Activated CD4-positive, alpha-beta T cell treated with anti-CD3 and anti-CD28 coated beads, Interleukin-2, amount 50 U/mL, for 24 hours (primary cell): ENCODE data around the gene RPL19.

Experiments used
- DNase-seq, 2 donors: peaks; one replicate each; pipeline ENCODE4 v3.0.0-alpha.2; 2020; ENCODE audit warnings: low read depth in 1 of 2, low spot score in 1 of 2

RPL19 gene

GRCh38 chr17:39171933-39172332 is 28.1 kb upstream of the RPL19 start:
- DNase-seq, result no peak

GRCh38 chr17:39173080-39173479 is 27.0 kb upstream of the RPL19 start:
- no peak for DNase-seq

DNA sequence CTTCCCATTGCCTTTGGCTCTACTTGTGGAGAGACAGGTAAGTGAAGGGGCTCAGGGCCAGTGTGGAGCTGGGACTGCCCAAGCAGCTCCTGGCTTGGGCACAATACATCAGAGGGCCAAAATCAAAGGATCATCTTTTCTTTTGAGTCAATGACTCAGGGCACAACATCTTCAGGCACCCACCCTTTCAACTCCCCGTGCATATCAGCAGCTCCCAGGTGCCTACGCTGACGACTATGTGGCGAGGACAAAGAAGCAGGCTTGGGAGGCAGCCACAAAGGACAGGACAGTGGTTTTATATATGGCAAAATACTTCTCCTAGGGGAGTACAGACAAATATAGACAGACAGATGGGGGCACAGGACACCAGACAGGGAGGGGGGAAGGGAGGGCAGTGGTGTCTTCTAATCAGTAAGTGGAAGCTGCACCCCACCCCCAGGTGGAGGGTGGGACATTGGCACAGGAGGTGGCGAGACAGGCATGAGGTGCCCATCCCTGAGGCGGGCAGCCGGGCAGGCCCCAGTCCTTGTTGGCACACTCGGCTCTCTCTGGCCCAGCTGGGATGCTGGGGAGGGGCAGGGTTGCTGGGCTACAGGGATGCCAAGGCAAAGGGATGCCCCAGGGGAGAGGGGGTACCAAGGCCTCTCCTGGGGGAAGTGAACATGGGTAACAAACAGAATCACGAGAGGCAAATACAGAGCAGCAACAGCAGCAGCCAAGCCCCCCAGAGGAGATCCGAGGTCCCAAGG is 26.4 kb upstream of the RPL19 start:
- DNase-seq, result no peak

- DNase-seq, result peak; percentile 65 to 66
Observed at GRCh38 chr17:39174920-39175694, 25.0 kb upstream of the RPL19 start.

DNA sequence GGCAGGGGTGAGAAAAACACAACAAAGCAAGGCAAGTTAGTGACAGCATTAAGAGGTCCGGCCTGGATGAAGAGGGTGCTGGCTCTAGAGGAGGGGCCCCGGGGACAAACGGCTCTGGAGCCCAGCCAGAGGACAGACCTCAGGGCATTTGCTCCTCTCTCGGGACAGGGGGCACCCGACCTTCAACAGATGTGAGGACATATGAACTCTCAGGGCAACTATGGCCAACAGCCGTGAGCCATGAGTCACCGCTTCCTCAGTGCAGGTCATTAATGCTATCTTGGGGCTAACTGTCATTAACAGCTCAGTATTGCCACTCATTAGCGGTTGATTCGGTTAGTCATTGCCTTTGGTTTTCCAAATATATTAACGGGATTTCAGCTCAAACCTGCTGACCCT is 24.4 kb upstream of the RPL19 start:
- DNase-seq, result no peak

DNA sequence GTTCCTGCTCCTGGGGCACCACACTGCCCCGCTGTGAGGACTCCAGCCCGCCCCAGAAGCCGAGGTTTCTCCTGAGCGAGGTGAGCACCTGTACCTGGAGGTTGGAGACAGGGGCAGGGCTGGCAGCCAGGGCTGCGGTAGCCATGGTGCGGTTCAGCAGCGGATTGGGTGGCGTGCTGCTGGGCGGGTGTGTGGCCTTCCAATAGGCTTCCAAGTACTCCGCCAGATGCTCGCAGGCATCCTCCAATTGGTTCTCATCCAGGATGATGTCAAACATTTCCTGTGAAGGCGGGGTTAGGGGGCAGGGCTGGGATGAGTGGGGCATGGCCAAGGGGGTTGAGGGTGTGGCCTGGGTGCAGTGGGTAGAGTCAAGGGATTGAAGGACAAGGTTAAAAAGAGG is 22.8 kb upstream of the RPL19 start:
- no peak for DNase-seq

- DNase-seq, result no peak
Observed at GRCh38 chr17:39178536-39178935, 21.5 kb upstream of the RPL19 start.

GRCh38 chr17:39181303-39181702 is 18.8 kb upstream of the RPL19 start:
- no peak for DNase-seq

- DNase-seq, result no peak
Observed at GRCh38 chr17:39183045-39183444, 17.0 kb upstream of the RPL19 start.

GRCh38 chr17:39183720-39184119 is 16.4 kb upstream of the RPL19 start:
- DNase-seq, result no peak

DNA sequence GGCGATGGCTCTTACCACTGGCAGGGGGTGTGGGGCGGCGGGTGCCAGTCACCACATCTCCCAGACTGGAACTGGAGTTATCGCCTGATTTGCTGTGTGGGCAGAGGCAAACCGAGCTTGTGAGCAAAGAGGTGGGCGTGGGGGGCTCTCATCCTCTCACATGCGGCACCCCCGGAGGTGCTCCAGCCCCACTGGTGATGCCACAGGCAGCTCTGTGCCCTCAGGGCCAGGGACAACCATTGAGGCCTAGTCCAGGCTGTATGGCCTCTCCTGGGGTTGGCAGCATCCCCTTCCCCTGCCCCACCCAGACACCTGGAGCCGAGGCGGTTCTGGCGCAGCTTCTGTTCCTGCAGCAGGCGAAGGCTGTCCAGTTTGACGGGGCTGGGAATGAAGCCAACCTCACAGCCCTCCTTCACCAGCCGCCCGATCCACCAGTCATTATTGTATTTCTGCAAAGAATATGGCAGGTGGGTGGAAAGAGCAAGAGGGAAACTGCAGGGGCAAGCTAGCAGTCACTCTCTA is 13.5 kb upstream of the RPL19 start:
- DNase-seq, result no peak

GRCh38 chr17:39187152-39187830 is 12.8 kb upstream of the RPL19 start:
- no peak for DNase-seq

DNA sequence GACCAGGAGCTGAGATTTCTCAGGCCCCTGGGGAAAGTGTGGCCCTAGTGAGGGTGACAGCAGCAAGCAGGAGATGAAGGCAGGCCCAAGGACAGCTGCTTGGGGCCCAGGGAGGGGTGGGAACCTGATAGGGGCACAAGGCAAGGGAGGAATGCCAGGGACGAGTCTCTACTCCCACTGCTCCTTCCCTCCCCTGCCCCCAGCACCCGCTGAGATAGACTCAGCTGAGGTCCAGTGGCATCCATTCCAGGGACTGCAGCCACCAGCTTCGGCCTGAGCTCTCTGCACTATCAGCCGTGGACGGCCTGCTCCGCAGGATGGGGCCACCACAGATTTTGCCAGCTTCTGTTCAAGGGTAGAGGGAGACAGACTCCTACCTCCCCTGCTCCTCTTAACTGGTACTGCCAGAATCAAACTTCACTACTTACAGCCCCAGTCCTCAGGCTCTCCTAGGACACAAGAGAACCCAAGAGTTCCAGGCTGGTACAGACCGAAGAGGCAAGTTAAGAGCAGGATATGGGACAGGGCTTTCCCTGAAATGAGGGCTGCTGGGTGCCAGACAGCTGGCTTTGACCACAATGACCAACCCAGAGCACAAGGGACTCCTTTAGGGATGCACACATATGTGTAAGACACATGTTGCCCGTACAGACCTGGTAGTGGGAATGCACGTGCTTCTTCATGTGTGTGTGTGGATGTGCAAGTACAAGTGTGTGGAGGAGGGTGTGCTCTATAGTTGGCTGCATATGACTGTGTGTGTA is 8.2 kb upstream of the RPL19 start:
- no peak for DNase-seq

DNA sequence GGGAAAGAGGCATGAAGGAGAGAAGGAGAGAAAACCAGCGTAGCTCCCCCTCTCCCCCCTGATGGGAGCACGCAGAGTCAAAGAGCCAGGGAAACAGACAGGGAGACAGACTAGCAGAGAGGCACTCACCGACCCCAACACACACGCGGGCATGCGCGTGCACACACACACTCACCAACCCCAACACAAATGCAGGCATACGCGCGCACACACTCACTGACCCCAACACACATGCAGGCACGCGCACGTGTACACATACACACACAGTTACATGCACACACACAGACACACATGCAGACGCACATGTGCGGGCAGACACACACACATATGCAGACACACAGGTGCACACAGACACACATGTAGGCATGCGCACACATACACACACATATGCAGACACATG is 7.2 kb upstream of the RPL19 start:
- no peak for DNase-seq

GRCh38 chr17:39193346-39193745 is 6.7 kb upstream of the RPL19 start:
- no peak for DNase-seq

DNA sequence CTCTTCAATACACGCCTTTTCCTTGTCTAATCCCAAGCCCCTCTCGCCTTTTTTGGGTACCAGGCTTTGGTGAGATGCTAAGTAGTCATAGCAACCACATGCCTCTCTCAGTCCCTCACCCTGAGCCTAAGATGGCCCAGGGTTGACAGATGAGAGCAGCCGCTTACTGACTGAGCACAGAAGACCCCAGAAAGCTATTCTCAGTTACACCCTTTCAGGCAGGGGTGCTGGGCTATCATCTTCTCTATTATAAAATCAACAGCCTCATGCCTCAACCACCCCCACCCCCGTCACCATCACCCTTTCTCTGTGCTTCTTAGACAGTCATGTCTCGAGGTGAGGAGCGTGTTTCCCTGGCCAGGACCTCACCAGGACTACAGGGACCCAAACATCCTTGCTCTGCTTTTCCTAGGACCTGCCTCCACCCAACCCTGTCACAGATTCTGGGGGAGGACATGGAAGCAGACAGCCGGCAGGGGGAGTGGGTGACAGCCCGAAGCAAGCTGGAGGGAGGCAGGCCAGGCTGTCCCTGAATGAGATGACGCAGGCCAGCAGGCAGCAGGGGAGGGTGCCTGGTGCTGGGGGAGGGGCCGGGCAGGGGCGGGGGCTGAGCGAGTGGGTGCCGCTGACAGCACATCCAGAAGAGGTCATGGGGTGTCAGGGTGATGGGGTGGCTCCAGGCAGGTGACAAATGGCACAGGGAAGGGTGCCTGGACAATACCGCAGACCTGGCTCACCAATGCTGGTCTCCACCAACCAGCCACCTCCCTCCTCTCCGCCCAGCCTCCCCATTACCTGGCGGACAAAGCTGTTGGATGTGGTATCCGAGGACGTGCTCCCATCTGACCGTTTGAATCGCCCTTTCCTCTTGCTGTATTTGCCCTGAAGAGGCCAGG is 5.7 kb upstream of the RPL19 start:
- DNase-seq, result no peak

DNA sequence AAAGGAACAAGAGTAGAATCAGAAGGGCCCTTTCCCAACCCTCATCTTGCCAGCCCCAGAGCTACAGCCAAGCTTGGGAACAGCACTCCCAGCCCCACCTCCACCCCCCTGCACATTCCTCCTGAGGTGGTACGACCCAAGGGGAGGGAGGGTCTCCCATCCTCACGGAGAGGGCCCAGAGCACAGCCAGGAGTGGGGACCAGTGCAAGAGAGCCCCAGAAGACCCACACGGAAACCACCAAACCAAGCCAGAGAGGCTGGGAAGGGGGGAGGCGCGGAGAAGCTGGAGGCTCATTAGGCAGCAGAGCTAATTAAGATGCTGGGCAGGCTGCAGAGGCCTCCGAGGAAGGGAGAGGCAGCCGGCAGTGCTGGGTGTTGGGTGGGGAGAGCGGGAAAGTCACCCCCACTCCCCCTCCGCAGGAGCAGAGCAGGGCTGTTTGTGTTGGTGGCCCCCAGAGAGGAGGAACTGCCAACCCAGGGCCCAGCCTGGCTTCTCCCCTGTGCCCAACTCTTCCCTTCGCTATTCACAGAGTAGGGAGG is 5.0 kb upstream of the RPL19 start:
- no peak for DNase-seq

GRCh38 chr17:39195568-39196160 is 4.4 kb upstream of the RPL19 start:
- DNase-seq, result no peak

- DNase-seq, result no peak
Observed at GRCh38 chr17:39196241-39196807, 3.8 kb upstream of the RPL19 start.
